ENCODE measurements around the gene ACADS.

Gene ACADS

GRCh38 chr12:120686151-120686689 lies 39.4 kb upstream of the ACADS start:
- peak; percentile 98 for DNase-seq (ENCODE audit: low read depth)
- peak overlapping the region; percentile 86 for H3K4me3 ChIP-seq (ENCODE audit: low read length)
- TF ChIP-seq CTCF (IDR thresholded peaks at IDR 0.05; ENCODE audit: insufficient read depth, low read depth, low read length, missing control alignments): no peak

- peak; percentile 98 for DNase-seq (ENCODE audit: low read depth)
- H3K4me3 ChIP-seq (ENCODE audit: low read length): peak within 1 kb of the TSS; percentile 86
- TF ChIP-seq CTCF (IDR thresholded peaks at IDR 0.05; ENCODE audit: insufficient read depth, low read depth, low read length, missing control alignments): peak; percentile 16
These were observed 38.7 kb upstream of the ACADS start, which contains the start of gene MLEC for GRCh38 chr12:120686690-120687577. MLEC (plus strand) TSS chr12:120687149; CDS start chr12:120687297, 148 bp downstream.

DNA sequence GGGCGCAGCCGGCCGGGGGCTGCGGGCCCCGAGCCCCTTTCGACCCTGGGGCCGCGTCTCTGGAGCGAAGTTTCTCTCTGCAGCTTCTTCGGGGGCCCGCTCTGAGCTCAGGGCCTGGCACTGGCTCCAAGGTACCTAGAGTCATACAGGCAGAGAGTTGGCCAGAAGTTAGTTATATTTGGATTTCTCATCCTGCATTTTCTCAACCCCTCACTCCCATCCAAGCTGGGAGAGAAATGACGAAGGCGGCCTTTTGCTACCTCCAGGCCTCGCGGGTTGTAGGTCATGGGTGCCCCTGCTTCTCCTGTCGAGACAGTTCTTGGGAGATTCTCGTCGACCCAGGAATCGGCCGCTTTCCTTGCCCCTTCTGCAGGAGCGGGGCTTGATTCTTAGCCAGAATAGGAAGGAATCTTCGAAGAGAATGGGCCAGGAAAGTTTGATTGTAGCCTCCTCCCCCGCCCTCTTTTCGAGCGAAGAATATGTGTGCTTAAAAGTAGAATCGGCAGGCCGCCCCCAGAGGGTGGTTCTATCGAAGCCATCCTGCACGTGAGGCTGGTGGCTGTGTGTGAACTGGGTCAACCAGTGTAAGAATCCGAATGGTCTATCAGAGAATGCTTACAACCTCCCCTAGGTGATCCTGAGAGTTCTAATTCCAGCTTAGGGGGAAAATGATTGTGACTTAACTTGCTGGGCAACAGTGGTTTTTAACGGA lies 37.9 kb upstream of the ACADS start:
- no peak for DNase-seq (ENCODE audit: low read depth)
- TF ChIP-seq CTCF (IDR thresholded peaks at IDR 0.05; ENCODE audit: insufficient read depth, low read depth, low read length, missing control alignments): no peak
- peak overlapping the region; percentile 86 for H3K4me3 ChIP-seq (ENCODE audit: low read length)

DNA sequence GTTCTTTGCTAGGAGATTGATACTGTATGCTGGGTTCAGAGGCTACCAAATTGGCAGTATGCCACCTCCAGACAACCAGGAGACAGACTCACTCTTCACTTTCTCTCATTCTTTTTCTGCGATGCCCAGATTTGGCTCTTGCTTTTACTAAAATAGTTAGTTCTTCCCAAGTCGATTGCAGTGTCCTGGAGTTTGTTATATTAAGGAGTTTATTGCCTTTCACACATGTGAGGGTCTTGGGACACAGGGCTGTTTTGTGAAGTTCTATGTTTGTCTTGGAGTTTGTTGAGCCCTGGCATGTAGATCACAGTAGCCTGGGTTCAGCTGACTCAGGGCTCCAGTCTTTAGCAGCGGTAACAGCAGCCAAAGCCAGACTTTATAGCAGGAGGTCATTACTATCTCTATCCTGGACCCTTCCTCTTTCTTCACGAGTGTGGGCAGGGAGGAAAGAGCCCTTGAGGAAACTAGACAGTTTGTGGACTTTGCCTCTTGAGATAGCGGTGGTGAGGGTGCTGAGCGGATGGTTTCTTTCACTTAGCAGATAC lies 37.0 kb upstream of the ACADS start:
- no peak for TF ChIP-seq CTCF (IDR thresholded peaks at IDR 0.05; ENCODE audit: insufficient read depth, low read depth, low read length, missing control alignments)
- peak overlapping the region; percentile 86 for H3K4me3 ChIP-seq (ENCODE audit: low read length)
- DNase-seq (ENCODE audit: low read depth): peak; percentile 41

DNA sequence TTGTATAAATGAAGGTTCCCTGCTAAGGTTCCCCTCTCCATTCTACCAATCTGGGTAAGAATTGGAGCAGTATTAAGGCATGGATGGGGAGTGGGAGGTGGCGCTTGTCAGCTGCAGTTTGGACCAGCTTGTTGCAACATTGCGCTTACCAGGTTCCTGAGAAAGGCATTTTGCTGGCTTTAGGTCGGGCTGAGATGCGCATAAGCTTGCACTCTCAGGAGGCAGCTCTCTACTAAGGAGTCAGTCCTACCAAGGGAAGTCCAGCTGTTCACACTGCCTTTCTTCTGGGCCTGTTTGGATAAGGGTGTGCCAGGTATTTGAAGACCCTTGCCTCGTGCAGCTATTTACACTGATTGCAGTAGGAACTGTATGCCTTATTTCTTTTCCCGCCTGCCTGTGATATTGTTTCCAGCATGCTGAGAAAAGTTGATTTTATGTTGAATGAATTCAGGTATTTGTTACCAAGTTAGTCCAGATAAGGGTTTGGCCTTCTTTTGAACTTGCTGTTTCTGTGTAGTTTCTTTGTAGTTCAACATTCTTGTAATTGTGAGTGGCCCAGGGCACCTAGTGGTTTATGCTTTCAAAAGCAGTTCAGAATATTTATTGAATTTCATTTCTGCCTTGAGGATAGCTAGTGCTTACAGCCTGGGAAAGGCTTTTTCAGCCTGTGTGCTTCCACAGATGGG lies 36.1 kb upstream of the ACADS start:
- H3K4me3 ChIP-seq (ENCODE audit: low read length): peak overlapping the region; percentile 86
- TF ChIP-seq CTCF (IDR thresholded peaks at IDR 0.05; ENCODE audit: insufficient read depth, low read depth, low read length, missing control alignments): no peak
- DNase-seq (ENCODE audit: low read depth): no peak

DNA sequence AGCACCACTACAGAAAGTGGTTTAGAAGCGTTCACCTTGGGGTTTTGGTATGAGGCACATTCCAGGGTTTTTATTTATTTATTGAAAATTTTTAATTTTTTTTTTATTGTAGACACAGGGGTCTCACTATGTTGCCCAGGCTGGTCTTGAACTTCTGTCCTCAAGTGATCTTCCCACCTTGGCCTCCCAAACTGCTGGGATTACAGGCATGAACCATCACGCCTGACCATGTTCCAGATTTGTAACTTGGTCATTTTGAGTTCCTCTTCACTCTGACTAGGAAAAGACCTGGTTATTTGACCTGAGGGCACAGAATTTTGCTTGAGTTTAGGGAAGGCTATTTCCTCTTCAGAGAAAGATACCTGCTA lies 35.6 kb upstream of the ACADS start:
- TF ChIP-seq CTCF (IDR thresholded peaks at IDR 0.05; ENCODE audit: insufficient read depth, low read depth, low read length, missing control alignments): no peak
- DNase-seq (ENCODE audit: low read depth): no peak
- no peak overlapping the region for H3K4me3 ChIP-seq (ENCODE audit: low read length)
